ENCODE data around the gene SPCS1. TPM values are rescaled to one million over a fixed set of nuclear protein-coding genes. Genes with fewer than 3 reads are reported as not detected.

The SPCS1 gene
- total and polyA plus RNA-seq, 7 donors = 62.0 to 191 (median 113) TPM

DNA sequence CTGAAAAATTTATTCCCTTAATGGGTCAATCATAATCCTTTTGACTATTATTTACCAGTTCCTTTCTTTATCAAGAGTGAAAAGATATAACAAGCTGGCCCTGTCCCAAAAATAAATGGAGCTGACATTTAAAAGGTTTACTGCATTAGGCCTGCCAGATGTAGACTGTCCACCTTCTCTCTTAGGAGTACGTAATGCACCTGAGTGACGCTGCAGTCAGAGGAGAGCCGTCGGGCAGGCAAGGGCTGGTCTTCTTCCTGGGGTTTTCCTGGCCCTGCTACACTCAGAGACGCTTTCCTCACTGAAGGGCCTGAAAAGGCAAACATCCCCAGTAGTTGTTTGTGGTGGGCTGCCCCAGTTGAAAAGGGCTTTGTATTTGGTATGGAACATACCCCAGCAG, 37.2 kb downstream of the SPCS1 start:
- Histone ChIP-seq H3K36me3 (peaks cover 31 to 100% (median 66%) of the 10 kb centered on the region in 4 donors), H3K27ac (no peak overlapping the region), H3K9me3 (no peaks in the 10 kb centered on the region), H3K4me1 (no peaks in the 10 kb centered on the region), H3K4me3 (no peak overlapping the region), H3K27me3 (no peaks in the 10 kb centered on the region)
- 95% methylated on average over 5 of the region's 5 CpGs for WGBS, 2 donors
- DNase-seq = no peak
- TF ChIP-seq, protein P1, sequence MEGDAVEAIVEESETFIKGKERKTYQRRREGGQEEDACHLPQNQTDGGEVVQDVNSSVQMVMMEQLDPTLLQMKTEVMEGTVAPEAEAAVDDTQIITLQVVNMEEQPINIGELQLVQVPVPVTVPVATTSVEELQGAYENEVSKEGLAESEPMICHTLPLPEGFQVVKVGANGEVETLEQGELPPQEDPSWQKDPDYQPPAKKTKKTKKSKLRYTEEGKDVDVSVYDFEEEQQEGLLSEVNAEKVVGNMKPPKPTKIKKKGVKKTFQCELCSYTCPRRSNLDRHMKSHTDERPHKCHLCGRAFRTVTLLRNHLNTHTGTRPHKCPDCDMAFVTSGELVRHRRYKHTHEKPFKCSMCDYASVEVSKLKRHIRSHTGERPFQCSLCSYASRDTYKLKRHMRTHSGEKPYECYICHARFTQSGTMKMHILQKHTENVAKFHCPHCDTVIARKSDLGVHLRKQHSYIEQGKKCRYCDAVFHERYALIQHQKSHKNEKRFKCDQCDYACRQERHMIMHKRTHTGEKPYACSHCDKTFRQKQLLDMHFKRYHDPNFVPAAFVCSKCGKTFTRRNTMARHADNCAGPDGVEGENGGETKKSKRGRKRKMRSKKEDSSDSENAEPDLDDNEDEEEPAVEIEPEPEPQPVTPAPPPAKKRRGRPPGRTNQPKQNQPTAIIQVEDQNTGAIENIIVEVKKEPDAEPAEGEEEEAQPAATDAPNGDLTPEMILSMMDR (IDR thresholded peaks at IDR 0.05) = no peak
- TF ChIP-seq POLR2A (IDR thresholded peaks at IDR 0.05) (no peak), EP300 (IDR thresholded peaks at IDR 0.05) (no peak), POLR2AphosphoS5 (IDR thresholded peaks at IDR 0.05) (no peak)
- intact Hi-C loops (cut with DNase I) = no loop called here

DNA sequence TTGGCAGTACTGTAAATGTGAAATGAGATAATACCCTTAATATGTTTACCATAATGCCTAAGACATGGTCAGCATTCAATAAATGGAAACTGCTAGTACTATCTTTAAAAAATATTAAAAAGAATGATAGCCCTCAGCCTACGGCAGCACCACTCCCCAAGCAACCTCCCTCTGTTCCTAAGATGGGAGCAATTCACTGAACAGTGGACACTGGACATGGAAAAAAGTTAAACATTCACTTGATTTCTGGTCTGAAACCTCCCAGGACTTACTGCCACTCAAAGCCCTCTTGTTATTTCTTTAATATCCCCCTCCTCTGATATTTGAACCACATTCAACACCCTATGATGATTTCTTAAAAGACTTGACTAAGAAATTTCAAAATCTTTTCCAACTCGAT, 37.8 kb downstream of the SPCS1 start:
- H3K27ac ChIP-seq = no peak overlapping the region
- no peak overlapping the region for H3K4me3 ChIP-seq
- H3K9me3 ChIP-seq = no peaks in the 10 kb centered on the region
- no peak for DNase-seq
- 93 to 94% methylated on average over 2 of the region's 2 CpGs for WGBS, 2 donors
- peaks cover 34 to 100% (median 70%) of the 10 kb centered on the region in 4 donors for H3K36me3 ChIP-seq
- no peaks in the 10 kb centered on the region for H3K4me1 ChIP-seq
- H3K27me3 ChIP-seq = no peaks in the 10 kb centered on the region
- TF ChIP-seq, protein P1 (IDR thresholded peaks at IDR 0.05) = no peak
- TF ChIP-seq EP300 (IDR thresholded peaks at IDR 0.05) = no peak
- no peak for TF ChIP-seq POLR2A (IDR thresholded peaks at IDR 0.05)
- TF ChIP-seq POLR2AphosphoS5 (IDR thresholded peaks at IDR 0.05) = no peak
- intact Hi-C loops (cut with DNase I) = no loop called here

DNA sequence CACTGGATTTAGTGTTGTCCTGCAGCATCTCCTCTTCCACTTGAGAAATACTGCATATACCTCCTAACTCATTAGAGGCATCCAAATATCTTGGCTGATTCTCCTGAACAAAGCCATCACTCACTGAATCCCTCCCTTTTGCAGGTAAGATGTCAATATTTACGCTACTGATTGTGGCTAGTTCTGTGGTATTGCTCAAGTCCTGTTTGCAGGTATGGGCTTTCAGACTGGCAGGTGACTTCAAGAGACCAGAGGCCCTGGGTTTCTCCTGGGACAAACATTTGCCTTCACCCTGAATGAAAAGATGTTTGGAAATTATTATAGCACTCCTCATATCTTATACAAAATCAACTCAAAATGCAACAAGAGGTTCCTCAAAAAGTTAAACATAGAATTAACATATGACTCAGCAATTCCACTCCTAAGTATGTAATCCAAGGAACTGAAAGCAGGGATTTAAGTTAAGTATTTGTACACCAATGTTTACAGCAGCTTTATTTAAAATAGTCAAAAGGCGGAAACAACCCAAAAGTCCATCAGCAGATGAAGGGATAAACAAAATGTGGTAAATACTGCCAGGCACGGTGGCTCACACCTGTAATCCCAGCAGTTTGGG, 46.2 kb downstream of the SPCS1 start:
- H3K36me3 ChIP-seq = peaks cover 36 to 95% (median 42%) of the 10 kb centered on the region in 4 donors
- no peak for DNase-seq
- H3K27me3 ChIP-seq = no peaks in the 10 kb centered on the region
- TF ChIP-seq EP300 (IDR thresholded peaks at IDR 0.05) (no peak), POLR2A (IDR thresholded peaks at IDR 0.05) (no peak), POLR2AphosphoS5 (IDR thresholded peaks at IDR 0.05) (no peak)
- TF ChIP-seq, protein P1 (IDR thresholded peaks at IDR 0.05) = no peak
- H3K4me3 ChIP-seq = no peak overlapping the region
- 88 to 92% methylated on average over 3 of the region's 3 CpGs for WGBS, 2 donors
- H3K4me1 ChIP-seq = no peaks in the 10 kb centered on the region
- intact Hi-C loops (cut with DNase I) = no loop called here
- H3K9me3 ChIP-seq = no peaks in the 10 kb centered on the region
- no peak overlapping the region for H3K27ac ChIP-seq

DNA sequence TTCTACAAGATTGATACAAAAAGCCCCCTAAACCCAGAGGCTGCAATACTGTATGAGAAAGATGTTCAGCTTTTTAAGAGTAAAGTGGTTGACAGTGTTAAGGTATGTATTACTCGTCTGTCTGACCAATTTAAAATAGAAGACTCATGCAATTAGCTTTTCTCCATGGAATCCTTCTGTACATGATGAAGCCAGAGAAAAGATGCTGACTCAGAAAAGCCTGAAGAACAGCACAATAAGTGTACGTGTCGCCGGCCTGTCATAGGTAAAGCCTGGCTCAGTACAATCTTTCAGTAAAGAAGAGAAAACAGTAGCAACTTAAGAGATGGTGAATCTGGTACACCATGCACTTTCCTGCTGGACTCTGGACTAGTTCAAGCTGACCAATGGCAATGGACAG, 48.5 kb downstream of the SPCS1 start:
- Histone ChIP-seq H3K9me3 (no peaks in the 10 kb centered on the region), H3K27ac (no peak overlapping the region), H3K4me1 (no peaks in the 10 kb centered on the region), H3K4me3 (no peak overlapping the region), H3K27me3 (no peaks in the 10 kb centered on the region), H3K36me3 (peaks cover 24 to 93% (median 38%) of the 10 kb centered on the region in 4 donors)
- DNase-seq = no peak
- intact Hi-C loops (cut with DNase I) = no loop called here
- WGBS, 2 donors = 95 to 97% methylated on average over 4 of the region's 4 CpGs
- TF ChIP-seq EP300 (IDR thresholded peaks at IDR 0.05) = no peak
- no peak for TF ChIP-seq POLR2A (IDR thresholded peaks at IDR 0.05)
- TF ChIP-seq POLR2AphosphoS5 (IDR thresholded peaks at IDR 0.05) = no peak
- TF ChIP-seq, protein P1 (IDR thresholded peaks at IDR 0.05) = no peak

DNA sequence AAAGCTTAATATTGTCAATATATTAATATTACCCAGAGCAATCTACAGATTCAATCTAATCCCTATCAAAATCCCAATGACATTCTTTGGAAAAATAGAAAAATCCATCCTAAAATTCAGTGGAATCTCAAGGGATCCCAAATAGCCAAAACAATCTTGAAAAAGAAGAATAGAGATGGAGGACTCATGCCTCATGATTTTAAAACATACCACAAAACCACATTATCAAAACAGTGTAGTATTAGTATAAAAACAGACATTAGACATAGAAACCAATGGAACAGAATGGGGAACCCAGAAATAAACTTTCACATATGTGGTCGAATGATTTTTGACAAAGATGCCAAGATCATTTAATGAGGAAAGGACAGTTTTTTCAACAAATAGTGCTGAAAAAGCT, 50.2 kb downstream of the SPCS1 start:
- H3K4me3 ChIP-seq = no peak overlapping the region
- 96% methylated on average over 1 of the region's 1 CpG for WGBS, 2 donors
- no peaks in the 10 kb centered on the region for H3K9me3 ChIP-seq
- H3K36me3 ChIP-seq = peaks cover 13 to 93% (median 25%) of the 10 kb centered on the region in 4 donors
- no peak for TF ChIP-seq POLR2AphosphoS5 (IDR thresholded peaks at IDR 0.05)
- TF ChIP-seq, protein P1 (IDR thresholded peaks at IDR 0.05) = no peak
- TF ChIP-seq EP300 (IDR thresholded peaks at IDR 0.05) = no peak
- TF ChIP-seq POLR2A (IDR thresholded peaks at IDR 0.05) = no peak
- no peaks in the 10 kb centered on the region for H3K27me3 ChIP-seq
- H3K4me1 ChIP-seq = no peaks in the 10 kb centered on the region
- intact Hi-C loops (cut with DNase I) = no loop called here
- DNase-seq = no peak
- no peak overlapping the region for H3K27ac ChIP-seq
